Measurements from ENCODE around the gene FIBCD1.

FIBCD1 gene

GRCh38 chr9:130936285-130937117, 2.5 kb downstream of the FIBCD1 start:
- no peak for DNase-seq (ENCODE audit: low read depth in 2 of 2)

- DNase-seq (ENCODE audit: low read depth in 2 of 2), result no peak
These were observed 3.3 kb downstream of the FIBCD1 start for GRCh38 chr9:130935648-130936271.

DNA sequence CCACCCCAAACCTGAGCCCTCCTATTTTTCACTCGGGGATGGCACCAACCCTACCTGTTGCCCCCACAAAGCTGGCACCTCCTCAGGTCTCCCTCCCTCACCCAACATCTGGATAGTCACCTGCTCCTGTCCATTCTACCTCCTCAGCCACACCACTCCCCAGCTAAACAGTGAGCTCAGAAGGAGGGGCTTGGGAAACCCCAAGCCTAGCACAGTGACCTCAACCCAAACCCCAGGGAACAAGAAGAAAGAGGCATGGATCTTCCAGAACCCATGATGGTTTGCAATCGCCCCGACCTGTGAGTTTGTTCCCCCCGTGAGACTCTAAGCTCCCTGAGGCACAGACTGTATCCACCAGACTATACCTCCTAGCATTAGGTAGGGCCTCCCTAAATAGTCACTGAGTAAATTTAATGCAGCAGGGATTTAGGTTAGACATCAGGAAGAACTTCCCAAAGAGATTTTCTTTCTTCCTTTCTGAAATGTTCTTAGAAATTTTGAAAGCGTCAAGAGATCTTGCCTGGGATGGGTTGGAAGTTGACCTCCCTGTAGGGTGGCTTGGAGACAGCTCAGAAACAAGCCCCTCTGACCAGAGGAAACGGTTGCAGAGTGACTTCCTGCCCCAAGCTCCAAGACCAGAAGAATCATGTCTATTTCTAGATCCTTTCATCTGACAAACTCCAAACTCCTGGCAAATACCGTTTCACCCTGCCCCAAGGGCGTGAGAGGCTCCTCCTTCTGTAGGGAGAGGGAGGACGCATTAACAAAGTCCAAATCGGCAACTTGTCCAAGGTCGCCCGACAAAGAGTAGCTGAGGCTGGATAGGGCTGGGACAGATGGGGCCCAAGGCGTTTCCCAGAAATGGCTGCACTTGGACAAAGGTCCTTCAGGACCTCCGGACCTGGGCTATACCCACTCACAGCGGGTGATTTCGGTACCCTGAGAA, 4.1 kb downstream of the FIBCD1 start:
- no peak for DNase-seq (ENCODE audit: low read depth in 2 of 2)

- DNase-seq (ENCODE audit: low read depth in 2 of 2), result no peak
These were observed 4.8 kb downstream of the FIBCD1 start for GRCh38 chr9:130934246-130934645.

DNA sequence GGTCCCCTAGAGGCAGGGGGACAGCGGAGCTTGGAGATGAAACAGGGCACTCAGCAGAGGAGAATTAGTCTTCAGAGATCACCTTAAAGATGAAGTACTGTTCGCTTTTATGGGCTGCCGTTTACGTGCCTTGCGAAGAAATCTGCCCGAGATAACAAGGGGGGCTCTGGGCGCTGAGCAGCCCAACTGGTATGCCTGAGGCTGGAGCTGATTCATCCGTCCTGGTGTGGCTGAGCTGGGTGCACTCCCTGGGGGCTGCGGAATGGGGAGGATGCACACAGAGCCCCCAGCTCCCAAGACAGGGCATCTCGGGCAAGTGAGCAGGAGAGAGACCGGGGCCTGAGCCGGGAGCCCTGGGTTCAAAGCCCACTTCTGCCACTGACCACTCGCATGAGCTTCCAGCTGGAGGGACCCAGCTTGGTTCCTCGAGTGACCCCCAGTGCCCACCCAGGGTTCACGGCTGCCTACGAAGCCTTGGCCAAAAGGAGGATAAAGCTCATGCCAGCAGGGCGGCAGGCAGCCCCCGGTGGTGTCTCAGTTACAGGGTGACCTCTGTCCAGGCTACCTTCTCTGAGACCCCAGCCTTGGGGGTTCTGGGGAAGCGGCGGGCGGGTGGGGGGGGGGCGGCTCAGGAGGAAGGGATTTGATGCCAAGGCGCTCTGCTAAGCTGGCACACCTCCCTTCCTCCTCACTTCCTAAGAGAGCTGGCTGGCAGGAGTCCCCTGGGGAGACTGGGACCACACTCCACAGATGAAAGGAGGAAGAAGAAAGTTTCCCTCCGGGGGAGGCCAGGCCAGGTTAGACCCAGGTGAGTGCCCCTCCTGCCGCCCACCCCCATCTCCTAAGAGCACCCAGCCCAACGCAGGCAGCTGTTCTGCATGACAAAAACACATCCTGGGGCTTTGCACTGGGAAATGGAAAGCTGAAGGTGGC, 5.7 kb downstream of the FIBCD1 start:
- no peak for DNase-seq (ENCODE audit: low read depth in 2 of 2)

- no peak for DNase-seq (ENCODE audit: low read depth in 2 of 2)
These were observed 6.6 kb downstream of the FIBCD1 start for GRCh38 chr9:130932255-130933079.

GRCh38 chr9:130931508-130932254, 7.4 kb downstream of the FIBCD1 start:
- no peak for DNase-seq (ENCODE audit: low read depth in 2 of 2)

- no peak for DNase-seq (ENCODE audit: low read depth in 2 of 2)
These were observed 8.2 kb downstream of the FIBCD1 start for GRCh38 chr9:130930804-130931349.

DNA sequence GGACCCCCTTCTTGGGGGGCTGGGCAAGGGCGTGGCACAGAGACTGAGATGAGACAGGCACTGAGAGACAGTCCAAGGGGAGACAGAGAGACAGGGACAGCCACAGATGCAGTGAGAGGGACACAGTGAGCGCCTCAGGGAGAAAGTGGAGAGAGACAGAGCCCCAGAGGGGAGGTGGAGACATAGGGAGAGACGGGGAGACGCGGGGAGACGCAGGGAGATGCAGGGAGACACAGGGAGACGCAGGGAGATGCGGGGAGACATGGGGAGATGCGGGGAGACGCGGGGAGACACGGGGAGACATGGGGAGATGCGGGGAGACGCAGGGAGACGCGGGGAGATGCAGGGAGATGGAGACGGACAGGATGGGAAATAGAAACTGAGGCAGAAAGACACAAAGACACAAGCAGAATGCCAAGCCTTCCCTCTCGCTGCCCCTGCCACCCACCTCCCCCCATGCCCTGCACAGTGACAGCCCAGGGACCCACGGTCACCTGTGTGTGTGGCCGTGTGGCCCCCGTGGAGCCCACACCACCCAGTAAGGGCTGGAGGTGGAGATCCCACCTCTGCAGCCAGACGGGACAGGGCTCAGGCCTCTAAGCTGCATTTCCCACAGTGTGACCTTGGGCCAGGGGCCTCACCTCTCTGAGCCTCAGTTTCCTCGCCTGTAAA, 8.8 kb downstream of the FIBCD1 start:
- no peak for DNase-seq (ENCODE audit: low read depth in 2 of 2)

DNA sequence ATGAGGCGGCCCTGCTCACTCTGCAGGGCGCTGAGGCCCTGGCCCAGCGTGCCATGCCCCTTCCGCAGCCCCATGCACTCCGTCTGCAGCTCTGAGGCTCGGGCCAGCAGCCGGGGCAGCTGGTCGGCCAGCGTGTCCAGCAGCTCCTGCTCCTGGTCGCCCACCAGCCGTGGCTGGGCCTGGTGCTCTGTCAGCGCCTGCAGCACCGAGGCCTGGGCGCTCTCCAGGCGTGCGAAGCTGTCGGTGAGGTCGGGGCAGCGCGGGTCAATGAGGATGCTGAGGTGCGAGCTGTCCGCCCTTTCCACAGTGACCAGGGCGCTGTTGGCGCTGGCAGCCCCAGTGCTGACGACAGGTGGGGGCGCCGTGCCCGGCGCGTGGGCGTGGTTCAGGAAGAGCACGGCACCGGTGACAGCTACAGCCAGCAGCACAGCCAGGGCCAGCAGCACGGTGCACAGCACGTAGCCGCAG, 9.4 kb downstream of the FIBCD1 start:
- DNase-seq (ENCODE audit: low read depth in 2 of 2), result no peak

DNA sequence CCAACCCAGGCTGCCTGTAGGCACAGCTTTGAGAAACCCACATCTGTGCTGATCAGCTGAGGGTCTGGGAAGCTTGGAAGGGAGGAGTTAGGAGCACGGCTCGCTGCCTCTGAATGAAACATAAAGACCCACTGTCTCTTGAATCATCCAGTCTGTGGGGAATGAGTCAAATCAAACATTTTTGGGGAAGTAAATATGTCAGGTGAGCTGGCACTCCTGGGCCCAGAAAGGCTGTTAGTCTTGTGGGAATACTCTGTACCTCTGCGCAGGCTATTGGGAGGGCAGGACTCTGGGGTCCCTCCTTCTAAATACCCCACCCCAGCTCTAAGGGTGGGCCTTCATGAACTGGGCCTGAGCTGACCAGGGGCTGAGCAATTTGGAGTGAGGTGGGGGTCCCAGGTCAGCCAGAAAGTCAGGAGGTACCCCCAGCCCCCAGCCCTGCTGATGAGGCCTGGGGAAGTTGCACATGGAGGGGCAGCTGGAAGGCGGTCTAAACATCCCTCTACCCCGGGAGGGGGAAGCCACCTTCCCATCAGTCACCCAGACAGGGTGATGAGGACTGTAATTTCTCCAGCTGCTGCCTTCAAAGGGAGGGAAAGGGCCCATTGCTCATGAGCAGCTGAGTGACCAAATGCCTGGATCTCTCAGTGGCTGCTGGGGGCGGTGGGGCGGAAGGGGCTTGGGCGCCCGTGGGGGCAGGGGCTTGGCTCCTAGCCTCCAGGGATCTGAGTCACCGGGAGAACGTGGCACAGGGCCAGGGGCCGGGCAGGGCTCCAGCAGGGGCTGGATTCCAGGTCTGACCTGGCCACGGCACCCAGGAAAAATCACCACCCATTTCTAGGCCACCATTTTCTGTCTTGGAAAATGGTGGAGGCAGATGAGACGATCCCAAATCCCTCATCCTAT, 10.8 kb downstream of the FIBCD1 start:
- DNase-seq (ENCODE audit: low read depth in 2 of 2), result no peak

DNA sequence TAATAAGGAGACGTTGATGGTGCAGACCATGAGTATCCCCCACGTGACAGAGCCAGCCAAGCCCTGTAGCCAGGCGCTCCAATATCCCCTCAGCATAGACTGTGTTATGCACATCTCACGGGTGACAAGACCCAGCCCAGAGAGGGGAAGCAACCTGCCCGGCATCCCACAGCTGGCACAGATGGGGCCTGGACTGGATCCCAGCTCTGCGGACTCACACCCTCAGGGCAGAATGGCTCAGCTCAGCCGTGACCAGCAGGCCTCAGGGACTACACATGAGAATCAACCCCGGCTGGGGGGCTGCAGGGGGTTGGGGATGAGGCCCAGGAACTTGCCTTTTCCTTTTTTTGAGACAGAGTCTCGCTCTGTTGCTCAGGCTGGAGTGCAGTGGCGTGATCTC, 11.7 kb downstream of the FIBCD1 start:
- DNase-seq (ENCODE audit: low read depth in 2 of 2), result no peak

GRCh38 chr9:130925050-130925678, 13.9 kb downstream of the FIBCD1 start:
- DNase-seq (ENCODE audit: low read depth in 2 of 2), result no peak

GRCh38 chr9:130924448-130924788, 14.6 kb downstream of the FIBCD1 start:
- no peak for DNase-seq (ENCODE audit: low read depth in 2 of 2)

- DNase-seq (ENCODE audit: low read depth in 2 of 2), result no peak
These were observed 15.2 kb downstream of the FIBCD1 start for GRCh38 chr9:130923611-130924447.
